ENCODE results near the gene NUBPL.
"Not testable (repeated sequence)": the region's sequence is repeated elsewhere in the genome, so short reads cannot be mapped to it uniquely, and the experiment has no call there.

The NUBPL gene

GRCh38 chr14:31781578-31781977 is 220.4 kb downstream of the NUBPL start:
- no peak for DNase-seq (ENCODE audit: low spot score)
- TF ChIP-seq CTCF (IDR thresholded peaks at IDR 0.05; ENCODE audit: extremely low read depth, missing control alignments): no peak

- no peak for DNase-seq (ENCODE audit: low spot score)
- no peak for TF ChIP-seq CTCF (IDR thresholded peaks at IDR 0.05; ENCODE audit: extremely low read depth, missing control alignments)
Measured at GRCh38 chr14:31785574-31785973, 224.4 kb downstream of the NUBPL start.

- no peak for TF ChIP-seq CTCF (IDR thresholded peaks at IDR 0.05; ENCODE audit: extremely low read depth, missing control alignments)
- DNase-seq (ENCODE audit: low spot score): no peak
Measured at GRCh38 chr14:31787377-31787776, 226.2 kb downstream of the NUBPL start.

- no peak for DNase-seq (ENCODE audit: low spot score)
- no peak for TF ChIP-seq CTCF (IDR thresholded peaks at IDR 0.05; ENCODE audit: extremely low read depth, missing control alignments)
Measured at GRCh38 chr14:31788340-31788739, 227.1 kb downstream of the NUBPL start.

- no peak for TF ChIP-seq CTCF (IDR thresholded peaks at IDR 0.05; ENCODE audit: extremely low read depth, missing control alignments)
- DNase-seq (ENCODE audit: low spot score): no peak
Measured at GRCh38 chr14:31792726-31793125, 231.5 kb downstream of the NUBPL start.

GRCh38 chr14:31797946-31798345 is 236.7 kb downstream of the NUBPL start:
- DNase-seq (ENCODE audit: low spot score): not testable (repeated sequence)

GRCh38 chr14:31802838-31803237 is 241.6 kb downstream of the NUBPL start:
- TF ChIP-seq CTCF (IDR thresholded peaks at IDR 0.05; ENCODE audit: extremely low read depth, missing control alignments): no peak
- DNase-seq (ENCODE audit: low spot score): no peak

- DNase-seq (ENCODE audit: low spot score): no peak
- no peak for TF ChIP-seq CTCF (IDR thresholded peaks at IDR 0.05; ENCODE audit: extremely low read depth, missing control alignments)
Measured at GRCh38 chr14:31806249-31806648, 245.0 kb downstream of the NUBPL start.

GRCh38 chr14:31811693-31812628 is 250.8 kb downstream of the NUBPL start:
- not testable (repeated sequence) for DNase-seq (ENCODE audit: low spot score)

- DNase-seq (ENCODE audit: low spot score): not testable (repeated sequence)
Measured at GRCh38 chr14:31813724-31814490, 252.7 kb downstream of the NUBPL start.
